Ectodermal cell (in vitro differentiated cells): ENCODE data around the gene FAM193B.

Experiments
- H3K27ac ChIP-seq: 2 replicates; pipeline ENCODE4 v1.7.0; 2013; ENCODE audit warnings: mild to moderate bottlenecking, low read depth, low read length; ENCODE audit not compliant: insufficient read depth, poor library complexity, severe bottlenecking
- H3K27me3 ChIP-seq: 2 replicates; pipeline ENCODE4 v1.7.0; 2013; ENCODE audit warnings: mild to moderate bottlenecking, low read length; ENCODE audit not compliant: insufficient read depth, control insufficient read depth, poor library complexity, severe bottlenecking
- H3K36me3 ChIP-seq: one replicate; pipeline ENCODE4 v1.7.0; 2013; ENCODE audit warnings: low read length; ENCODE audit not compliant: control insufficient read depth, insufficient read depth
- H3K4me1 ChIP-seq: one replicate; pipeline ENCODE4 v1.7.0; 2013; ENCODE audit warnings: low read length; ENCODE audit not compliant: control insufficient read depth, insufficient read depth
- H3K4me3 ChIP-seq: 2 replicates; pipeline ENCODE4 v1.7.0; 2013; ENCODE audit warnings: low read depth, low read length, control low read depth; ENCODE audit not compliant: insufficient read depth
- H3K9me3 ChIP-seq: 2 replicates; pipeline ENCODE4 v1.7.0; 2013; ENCODE audit warnings: mild to moderate bottlenecking, low read length, moderate library complexity; ENCODE audit not compliant: control insufficient read depth
- WGBS, 2 experiments: methylation state at CpG; one replicate each; pipeline ENCODE4 v1.1.7; 2013; ENCODE audit warnings: missing lambda C conversion rate in 2 of 2; 5-methylcytosine and 5-hydroxymethylcytosine counted together

Gene FAM193B

DNA sequence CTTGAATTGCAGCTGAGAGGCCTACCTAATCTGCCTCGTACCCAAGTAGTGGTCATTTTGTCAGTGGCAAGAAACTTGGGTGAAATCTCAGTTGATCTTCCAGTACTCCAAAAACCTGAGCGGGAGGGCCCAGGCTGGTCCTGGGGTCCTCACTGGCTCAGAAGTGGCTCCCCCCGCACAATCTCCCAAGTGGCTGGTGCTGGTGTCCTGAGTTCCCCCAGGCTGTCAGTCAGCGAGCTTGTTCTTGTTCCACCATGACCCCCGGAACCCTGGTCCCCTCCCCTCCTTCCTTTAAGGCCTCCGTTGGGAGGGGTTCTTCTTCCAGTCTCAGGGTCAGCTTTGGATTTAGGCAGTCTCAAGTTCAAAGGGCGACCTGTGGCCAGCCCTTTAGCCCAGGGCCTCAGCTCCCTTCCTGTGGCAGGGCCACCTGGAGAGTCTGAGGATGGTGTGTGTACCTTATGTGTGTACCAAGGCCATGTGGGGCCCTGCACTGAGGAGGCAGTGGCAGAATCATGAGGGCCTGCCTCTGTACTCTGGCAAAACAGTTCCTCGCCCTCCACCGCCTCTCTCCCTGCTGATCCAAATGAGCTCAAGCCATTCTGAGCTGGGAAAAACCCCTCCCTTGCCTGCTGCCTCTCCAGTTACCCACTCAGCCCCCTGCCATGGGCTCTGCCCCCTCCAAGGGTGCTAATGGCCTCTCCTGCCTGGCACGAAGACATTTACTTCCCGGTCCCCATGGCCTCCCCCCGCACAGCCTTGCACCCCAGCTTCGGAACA, 76.5 kb downstream of the FAM193B start:
- Histone ChIP-seq H3K36me3 (no peaks in the 10 kb centered on the region), H3K27me3 (no peaks in the 10 kb centered on the region), H3K27ac (no peak overlapping the region), H3K9me3 (no peaks in the 10 kb centered on the region), H3K4me3 (no peak overlapping the region), H3K4me1 (peaks cover 12% of the 10 kb centered on the region)
- WGBS, 2 experiments = 93 to 95% methylated on average over 13 of the region's 13 CpGs

DNA sequence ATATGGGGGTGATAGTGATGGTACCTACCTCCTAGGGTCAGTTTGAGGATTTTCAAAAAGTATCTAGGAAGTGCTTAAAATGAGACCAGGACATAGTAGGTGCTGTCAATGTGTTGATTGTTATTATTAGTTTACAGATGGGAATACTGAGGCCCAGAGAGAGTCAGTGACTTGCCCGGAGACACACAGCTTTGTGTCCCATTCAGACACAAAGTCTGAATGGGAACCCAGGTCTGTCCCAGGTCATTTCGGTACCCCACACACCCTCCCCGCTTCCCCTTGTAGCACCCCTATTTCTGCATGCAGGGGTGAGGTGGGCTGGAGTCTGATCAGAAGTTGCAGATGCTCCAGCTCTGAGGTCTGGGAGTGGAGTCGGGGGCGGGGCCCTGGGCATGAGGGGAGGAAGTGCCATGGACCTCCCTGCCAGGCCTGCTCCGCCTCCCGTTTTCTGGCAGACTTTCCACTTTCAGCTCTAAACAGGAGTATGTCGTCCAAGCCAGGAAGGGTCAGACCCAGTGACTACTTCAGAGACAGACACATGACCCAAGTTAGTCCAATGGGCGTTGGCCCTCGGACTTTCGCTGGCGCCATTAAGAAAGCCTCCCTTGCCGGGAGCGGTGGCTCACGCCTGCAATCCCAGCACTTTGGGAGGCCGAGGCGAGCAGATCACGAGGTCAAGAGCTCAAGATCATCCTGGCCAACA, 77.7 kb downstream of the FAM193B start:
- peaks cover 17% of the 10 kb centered on the region for H3K4me1 ChIP-seq
- H3K4me3 ChIP-seq = no peak overlapping the region
- no peaks in the 10 kb centered on the region for H3K36me3 ChIP-seq
- no peaks in the 10 kb centered on the region for H3K9me3 ChIP-seq
- WGBS, 2 experiments = 85 to 91% methylated on average over 18 of the region's 18 CpGs
- H3K27me3 ChIP-seq = no peaks in the 10 kb centered on the region
- H3K27ac ChIP-seq = no peak overlapping the region

GRCh38 chr5:177475563-177476427, 78.6 kb downstream of the FAM193B start:
- H3K36me3 ChIP-seq = no peaks in the 10 kb centered on the region
- no peak overlapping the region for H3K4me3 ChIP-seq
- peaks cover 25% of the 10 kb centered on the region for H3K4me1 ChIP-seq
- H3K9me3 ChIP-seq = no peaks in the 10 kb centered on the region
- H3K27ac ChIP-seq = no peak overlapping the region
- 77 to 80% methylated on average over 10 to 11 of the region's 11 CpGs for WGBS, 2 experiments
- no peaks in the 10 kb centered on the region for H3K27me3 ChIP-seq

DNA sequence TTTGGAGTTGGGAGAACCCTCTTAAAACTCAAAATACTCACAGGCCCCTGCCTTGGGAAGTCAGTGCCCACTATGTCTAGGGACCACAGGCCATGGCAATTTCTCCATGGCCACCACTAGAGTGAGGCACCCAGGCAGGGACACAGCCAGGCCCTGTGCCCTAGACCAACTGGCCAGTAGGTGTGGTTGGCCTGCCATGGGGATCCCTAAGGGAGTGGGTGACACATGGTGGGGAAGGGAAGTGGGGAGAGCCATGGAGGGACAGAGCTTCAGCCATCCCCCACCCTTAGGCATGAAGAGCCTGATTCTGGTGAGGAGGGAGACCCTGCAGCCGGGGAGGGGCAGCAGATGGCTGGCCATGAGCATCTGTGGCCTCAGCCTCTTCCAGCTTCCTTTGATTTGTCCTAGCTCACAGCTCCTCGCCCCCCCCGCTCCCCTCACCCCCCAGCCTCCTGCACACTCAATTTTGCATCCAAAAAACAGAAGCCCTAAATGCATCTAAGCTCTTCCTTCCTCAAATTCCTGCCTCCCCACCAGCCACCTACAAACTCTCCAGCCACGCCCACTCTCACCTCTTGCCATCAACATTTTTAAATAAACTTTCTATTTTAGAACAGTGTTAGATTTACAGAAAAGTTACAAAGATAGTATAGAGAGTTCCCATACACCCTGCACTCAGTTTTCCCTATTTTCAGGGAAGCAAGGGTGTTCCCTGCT, 79.4 kb downstream of the FAM193B start:
- no peaks in the 10 kb centered on the region for H3K9me3 ChIP-seq
- 57 to 66% methylated on average over 4 of the region's 4 CpGs for WGBS, 2 experiments
- H3K4me1 ChIP-seq = peaks cover 33% of the 10 kb centered on the region
- no peaks in the 10 kb centered on the region for H3K27me3 ChIP-seq
- no peak overlapping the region for H3K4me3 ChIP-seq
- H3K36me3 ChIP-seq = no peaks in the 10 kb centered on the region
- no peak overlapping the region for H3K27ac ChIP-seq

DNA sequence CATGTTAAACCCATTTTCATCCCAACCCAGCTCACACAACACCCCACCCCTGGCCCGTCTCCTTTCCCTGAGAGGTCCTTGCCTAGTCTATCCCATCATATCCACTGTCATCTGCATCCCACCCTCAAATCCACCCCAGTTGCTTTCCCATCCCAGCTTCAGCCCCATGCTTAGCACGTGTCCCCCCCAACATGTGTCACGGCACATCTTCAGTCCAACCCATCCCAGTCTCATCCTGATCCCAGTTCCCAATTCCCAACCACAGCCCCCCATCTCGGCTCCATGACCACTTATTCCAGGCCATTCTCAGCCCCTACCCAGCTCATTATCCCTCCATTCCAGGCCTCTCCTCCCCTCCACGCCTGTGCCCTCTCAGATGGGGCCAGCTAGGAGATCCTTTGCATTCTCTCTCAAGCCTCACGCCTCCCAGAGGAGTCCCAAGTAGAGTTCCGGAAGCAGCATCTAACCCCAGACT, 80.3 kb downstream of the FAM193B start:
- Histone ChIP-seq H3K27ac (no peak overlapping the region), H3K27me3 (no peaks in the 10 kb centered on the region), H3K4me3 (no peak overlapping the region), H3K36me3 (no peaks in the 10 kb centered on the region), H3K9me3 (no peaks in the 10 kb centered on the region), H3K4me1 (peaks cover 41% of the 10 kb centered on the region)
- 51 to 54% methylated on average over 7 of the region's 7 CpGs for WGBS, 2 experiments

DNA sequence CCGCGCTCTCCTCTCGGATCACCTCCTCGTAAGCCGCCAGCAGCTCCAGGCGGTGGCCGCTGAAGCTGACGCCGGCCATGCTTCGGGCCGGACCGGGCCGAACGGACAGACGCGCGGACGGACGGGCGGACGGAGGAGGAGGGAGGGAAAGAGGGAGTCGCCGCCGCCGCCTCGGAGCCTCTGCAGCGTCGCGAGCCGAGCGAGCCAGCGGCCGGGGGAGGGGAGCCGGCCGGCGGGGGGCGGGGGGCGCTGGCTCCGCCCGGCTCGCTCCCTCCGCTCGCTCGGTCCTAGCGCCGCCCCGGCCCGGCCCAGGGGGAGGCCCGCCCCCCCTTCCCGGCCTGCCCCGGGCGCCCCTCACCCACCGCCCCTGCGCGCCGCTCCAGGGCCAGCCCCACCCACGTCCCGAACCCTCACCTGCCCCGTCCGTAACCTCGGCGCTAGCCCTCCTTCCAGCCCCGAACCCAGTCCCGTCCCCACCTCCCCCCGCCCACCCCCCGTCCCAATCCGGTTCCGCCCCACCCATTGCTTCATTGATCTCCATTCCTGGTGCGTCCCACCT, 80.8 kb downstream of the FAM193B start, which contains the start of gene DBN1:
Gene DBN1 (minus strand): TSS at position 192 of the 559 bp plus-strand sequence. CDS start 113 bp downstream, at position 79.
- H3K4me1 ChIP-seq = peaks cover 41% of the 10 kb centered on the region
- 0% methylated on average over 59 to 67 of the region's 69 CpGs for WGBS, 2 experiments
- H3K4me3 ChIP-seq = peak within 1 kb of the TSS; percentile 95
- H3K27me3 ChIP-seq = no peaks in the 10 kb centered on the region
- H3K9me3 ChIP-seq = no peaks in the 10 kb centered on the region
- H3K36me3 ChIP-seq = no peaks in the 10 kb centered on the region
- peak within 1 kb of the TSS; percentile 95 for H3K27ac ChIP-seq

DNA sequence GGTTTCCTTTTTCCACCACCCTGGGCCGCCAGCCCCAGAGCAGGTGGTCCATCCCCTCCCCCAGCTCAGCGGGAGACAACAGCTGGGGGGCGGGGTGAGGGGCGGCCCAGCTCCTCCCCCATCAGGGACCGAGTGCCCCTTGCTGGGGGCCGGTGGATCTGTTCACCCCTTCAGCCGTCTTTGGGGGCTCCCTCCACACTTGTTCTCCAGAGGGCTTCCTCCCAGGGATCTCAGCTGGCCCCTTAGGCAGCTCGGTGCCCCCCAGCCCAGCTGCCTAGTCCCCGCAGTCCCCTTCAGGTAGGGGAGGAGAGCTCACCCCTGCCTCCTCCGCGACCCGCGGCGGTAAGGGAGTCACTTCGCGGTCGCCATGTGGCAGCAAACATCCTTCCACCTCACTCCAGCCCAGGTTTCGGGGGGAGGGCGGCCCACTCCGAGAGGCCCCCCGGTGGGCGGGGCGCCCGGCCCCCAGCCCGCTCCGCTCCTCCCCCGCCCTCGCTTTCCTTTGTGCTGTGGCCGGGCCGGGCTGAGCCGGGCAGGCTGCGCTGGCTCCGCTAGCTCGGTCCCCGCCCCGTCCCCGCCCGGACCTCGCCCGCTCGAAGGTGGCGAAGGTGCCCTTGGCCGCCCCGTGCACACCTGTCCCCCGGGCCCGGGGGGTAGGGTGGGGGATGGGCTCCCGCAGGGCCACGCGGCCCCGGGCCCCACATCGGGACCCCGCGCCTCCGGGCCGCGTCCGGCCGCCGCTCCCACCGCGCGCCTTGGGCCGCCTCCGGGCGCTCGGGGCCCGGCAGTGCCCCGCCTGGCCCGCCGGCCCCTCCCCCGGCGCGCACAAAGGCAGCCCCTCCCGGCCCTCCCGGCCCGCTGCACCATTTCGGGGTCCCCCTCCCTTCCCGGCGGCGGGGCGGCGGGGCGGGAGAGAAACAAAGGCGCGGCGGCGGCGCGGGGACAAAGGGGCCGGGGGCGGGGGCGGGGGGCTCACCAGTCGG, 81.6 kb downstream of the FAM193B start:
- 0% methylated on average over 93 of the region's 93 CpGs for WGBS, 2 experiments
- H3K36me3 ChIP-seq = peaks cover 6% of the 10 kb centered on the region
- peak overlapping the region; percentile 95 for H3K27ac ChIP-seq
- no peaks in the 10 kb centered on the region for H3K27me3 ChIP-seq
- peak overlapping the region; percentile 95 for H3K4me3 ChIP-seq
- H3K4me1 ChIP-seq = peaks cover 41% of the 10 kb centered on the region
- H3K9me3 ChIP-seq = no peaks in the 10 kb centered on the region

- peak overlapping the region; percentile 95 for H3K27ac ChIP-seq
These were observed 82.6 kb downstream of the FAM193B start for GRCh38 chr5:177471610-177472356.

More at GRCh38 chr5:177471610-177472356, 82.6 kb downstream of the FAM193B start:
- Histone ChIP-seq H3K4me1 (peaks cover 41% of the 10 kb centered on the region), H3K4me3 (peak overlapping the region; percentile 95), H3K27me3 (no peaks in the 10 kb centered on the region), H3K36me3 (peaks cover 15% of the 10 kb centered on the region), H3K9me3 (no peaks in the 10 kb centered on the region)
- WGBS, 2 experiments = 51 to 53% methylated on average over 14 of the region's 14 CpGs
